ENCODE measurements around the gene KIF15. TPM values are rescaled to one million over a fixed set of nuclear protein-coding genes. Genes with fewer than 3 reads are reported as not detected.

The KIF15 gene
- polyA plus RNA-seq, 1 donor from 2014 or later, result 5.8 TPM

- no peaks in the 10 kb centered on the region for H3K9me3 ChIP-seq (ENCODE audit: low read length)
- no peak overlapping the region for H3K4me2 ChIP-seq (ENCODE audit: low read length)
- H4K20me1 ChIP-seq (ENCODE audit: insufficient read depth), result no peaks in the 10 kb centered on the region
- H2AFZ ChIP-seq (ENCODE audit: low read depth, low read length), result no peak overlapping the region
- no peaks in the 10 kb centered on the region for H3K36me3 ChIP-seq (ENCODE audit: insufficient read depth, low read length)
- H3K79me2 ChIP-seq (replicated peaks; ENCODE audit: insufficient read depth, low read length), result no peaks in the 10 kb centered on the region
- no peak overlapping the region for H3K27ac ChIP-seq (ENCODE audit: low read length)
- H3F3A ChIP-seq (ENCODE audit: insufficient read depth, low read length, poor library complexity, severe bottlenecking), result no peaks in the 10 kb centered on the region
- H3K9me2 ChIP-seq (ENCODE audit: insufficient read depth, low read length), result no peaks in the 10 kb centered on the region
- H3K4me3 ChIP-seq (ENCODE audit: low read length), result no peak overlapping the region
- TF ChIP-seq CTCF (IDR thresholded peaks at IDR 0.05; ENCODE audit: poor library complexity, severe bottlenecking), result no peak
- TF ChIP-seq TAF1 (IDR thresholded peaks at IDR 0.05; ENCODE audit: low read depth), result no peak
- TF ChIP-seq POLR2AphosphoS5 (IDR thresholded peaks at IDR 0.05), result no peak
- no peak for TF ChIP-seq EZH2 (IDR thresholded peaks at IDR 0.05; ENCODE audit: borderline replicate concordance, insufficient read depth, low read length, poor library complexity, severe bottlenecking)
- TF ChIP-seq REST (IDR thresholded peaks at IDR 0.05; ENCODE audit: borderline replicate concordance), result no peak
- no peak for TF ChIP-seq SMC3 (conservative IDR thresholded peaks at IDR 0.05; ENCODE audit: poor library complexity)
- no peak for TF ChIP-seq EP300 (conservative IDR thresholded peaks at IDR 0.05; ENCODE audit: poor library complexity, severe bottlenecking)
- TF ChIP-seq RAD21 (conservative IDR thresholded peaks at IDR 0.05), result no peak
- no peak for TF ChIP-seq MXI1 (conservative IDR thresholded peaks at IDR 0.05; ENCODE audit: poor library complexity, severe bottlenecking)
- H3K27me3 ChIP-seq (ENCODE audit: insufficient read depth, low read depth, low read length), result no peaks in the 10 kb centered on the region
- no peak overlapping the region for H3K9ac ChIP-seq (ENCODE audit: low read length)
These were observed 132.9 kb downstream of the KIF15 start for GRCh38 chr3:44894485-44894884.

- Histone ChIP-seq H3K27me3 (ENCODE audit: insufficient read depth, low read depth, low read length) (no peaks in the 10 kb centered on the region), H4K20me1 (ENCODE audit: insufficient read depth) (no peaks in the 10 kb centered on the region), H3K9me3 (ENCODE audit: low read length) (no peaks in the 10 kb centered on the region), H3K9ac (ENCODE audit: low read length) (no peak overlapping the region), H3K27ac (ENCODE audit: low read length) (no peak overlapping the region), H3K4me3 (ENCODE audit: low read length) (no peak overlapping the region), H3K4me2 (ENCODE audit: low read length) (no peak overlapping the region), H2AFZ (ENCODE audit: low read depth, low read length) (no peak overlapping the region), H3K79me2 (replicated peaks; ENCODE audit: insufficient read depth, low read length) (no peaks in the 10 kb centered on the region), H3F3A (ENCODE audit: insufficient read depth, low read length, poor library complexity, severe bottlenecking) (no peaks in the 10 kb centered on the region), H3K9me2 (ENCODE audit: insufficient read depth, low read length) (no peaks in the 10 kb centered on the region), H3K36me3 (ENCODE audit: insufficient read depth, low read length) (no peaks in the 10 kb centered on the region)
- no peak for TF ChIP-seq TAF1 (IDR thresholded peaks at IDR 0.05; ENCODE audit: low read depth)
- TF ChIP-seq MXI1 (conservative IDR thresholded peaks at IDR 0.05; ENCODE audit: poor library complexity, severe bottlenecking), result no peak
- no peak for TF ChIP-seq REST (IDR thresholded peaks at IDR 0.05; ENCODE audit: borderline replicate concordance)
- no peak for TF ChIP-seq RAD21 (conservative IDR thresholded peaks at IDR 0.05)
- TF ChIP-seq POLR2AphosphoS5 (IDR thresholded peaks at IDR 0.05), result no peak
- TF ChIP-seq EZH2 (IDR thresholded peaks at IDR 0.05; ENCODE audit: borderline replicate concordance, insufficient read depth, low read length, poor library complexity, severe bottlenecking), result no peak
- TF ChIP-seq EP300 (conservative IDR thresholded peaks at IDR 0.05; ENCODE audit: poor library complexity, severe bottlenecking), result no peak
- TF ChIP-seq CTCF (IDR thresholded peaks at IDR 0.05; ENCODE audit: poor library complexity, severe bottlenecking), result no peak
- TF ChIP-seq SMC3 (conservative IDR thresholded peaks at IDR 0.05; ENCODE audit: poor library complexity), result no peak
These were observed 134.8 kb downstream of the KIF15 start for GRCh38 chr3:44896440-44896839.

Measured in neural cell (in vitro differentiated cells).